ENCODE data around the gene PCDHGA10. TPM values are rescaled to one million over a fixed set of nuclear protein-coding genes. Genes with fewer than 3 reads are reported as not detected.

Gene PCDHGA10
- total RNA-seq, 2 experiments from 2014 or later = 3.9 to 4.9 TPM

- CTCF ChIA-PET (ENCODE audit: unreplicated experiment) = interaction anchor here (0.6 to 2.1 kb wide), 8 partner anchors 9 to 143 kb away, joined by 3 to 9 read pairs (median 4); partner anchors contain the start of genes PCDHGA12 and PCDHGB3
- POLR2A ChIA-PET = interaction anchor here (1.0 to 2.0 kb wide), 5 partner anchors 10 to 143 kb away, joined by 3 to 8 read pairs (median 5); partner anchors contain the start of genes PCDHGA12 and PCDHGB2
- DNase-seq (ENCODE audit: low spot score) = peak; percentile 76
- TF ChIP-seq CTCF (conservative IDR thresholded peaks at IDR 0.05; ENCODE audit: low read length) = peak; percentile 96
- no peak for TF ChIP-seq EZH2phosphoT487 (IDR thresholded peaks at IDR 0.05; ENCODE audit: borderline replicate concordance, low read depth, low read length)
- H3K4me1 ChIP-seq (ENCODE audit: insufficient read depth, low read length, poor library complexity, severe bottlenecking) = peaks cover 7% of the 10 kb centered on the region
- no peaks in the 10 kb centered on the region for H3K36me3 ChIP-seq (ENCODE audit: insufficient read depth, low read length)
- no TSS peak for BruUV-seq (replicated peaks)
- H3K9me2 ChIP-seq (ENCODE audit: insufficient read depth, low read length) = no peaks in the 10 kb centered on the region
- no peaks in the 10 kb centered on the region for H4K20me1 ChIP-seq (ENCODE audit: insufficient read depth, low read length)
- intact Hi-C loops (cut with micrococcal nuclease; ENCODE audit: unreplicated experiment) = loop anchor here (2.0 kb wide), 1 partner anchor 54 kb away; the partner anchor contains the start of gene PCDHGC3
- H3K79me2 ChIP-seq (ENCODE audit: insufficient read depth, low read depth, low read length) = no peaks in the 10 kb centered on the region
- H3K4me2 ChIP-seq (ENCODE audit: low read length) = peak within 1 kb of the TSS; percentile 65
- H3K27ac ChIP-seq (ENCODE audit: low read depth, low read length, poor library complexity, severe bottlenecking) = no peak within 1 kb of the TSS
- peak within 1 kb of the TSS; percentile 64 for H3K4me3 ChIP-seq (ENCODE audit: low read depth, low read length, poor library complexity, severe bottlenecking)
- H3K9me3 ChIP-seq (ENCODE audit: low read length) = no peaks in the 10 kb centered on the region
- H2AFZ ChIP-seq (ENCODE audit: low read length) = peak within 1 kb of the TSS; percentile 80
These were observed 8.2 kb downstream of the PCDHGA10 start, which contains the start of gene PCDHGA11 for GRCh38 chr5:141420855-141421488. PCDHGA11 (plus strand) TSS chr5:141421051; CDS start chr5:141421228, 177 bp downstream.

GRCh38 chr5:141421489-141421855 lies 8.7 kb downstream of the PCDHGA10 start:
- no peaks in the 10 kb centered on the region for H3K9me3 ChIP-seq (ENCODE audit: low read length)
- no peak overlapping the region for H3K27ac ChIP-seq (ENCODE audit: low read depth, low read length, poor library complexity, severe bottlenecking)
- intact Hi-C loops (cut with micrococcal nuclease; ENCODE audit: unreplicated experiment) = loop anchor here (2.0 kb wide), 1 partner anchor 53 kb away; the partner anchor contains the start of gene PCDHGC3
- CTCF ChIA-PET (ENCODE audit: unreplicated experiment) = interaction anchor here (0.6 to 2.1 kb wide), 7 partner anchors 9 to 143 kb away, joined by 3 to 9 read pairs (median 4); partner anchors contain the start of genes PCDHGA12 and PCDHGB3
- peak overlapping the region; percentile 64 for H3K4me3 ChIP-seq (ENCODE audit: low read depth, low read length, poor library complexity, severe bottlenecking)
- H3K4me2 ChIP-seq (ENCODE audit: low read length) = peak overlapping the region; percentile 65
- no peaks in the 10 kb centered on the region for H4K20me1 ChIP-seq (ENCODE audit: insufficient read depth, low read length)
- POLR2A ChIA-PET = interaction anchor here (0.7 to 2.0 kb wide), 6 partner anchors 9 to 143 kb away, joined by 3 to 8 read pairs (median 4); partner anchors contain the start of genes PCDHGA12 and PCDHGB2
- no peaks in the 10 kb centered on the region for H3K9me2 ChIP-seq (ENCODE audit: insufficient read depth, low read length)
- H3K4me1 ChIP-seq (ENCODE audit: insufficient read depth, low read length, poor library complexity, severe bottlenecking) = peaks cover 7% of the 10 kb centered on the region
- peak overlapping the region; percentile 80; the same call in 1 of the 2 replicates for H2AFZ ChIP-seq (ENCODE audit: low read length)
- DNase-seq (ENCODE audit: low spot score) = no peak
- no TSS peak for BruUV-seq (replicated peaks)
- H3K79me2 ChIP-seq (ENCODE audit: insufficient read depth, low read depth, low read length) = no peaks in the 10 kb centered on the region
- TF ChIP-seq CTCF (conservative IDR thresholded peaks at IDR 0.05; ENCODE audit: low read length) = no peak
- TF ChIP-seq EZH2phosphoT487 (IDR thresholded peaks at IDR 0.05; ENCODE audit: borderline replicate concordance, low read depth, low read length) = no peak
- no peaks in the 10 kb centered on the region for H3K36me3 ChIP-seq (ENCODE audit: insufficient read depth, low read length)

Data from OCI-LY7 (cell line).